ENCODE data around the gene DNAJC5G.

DNA sequence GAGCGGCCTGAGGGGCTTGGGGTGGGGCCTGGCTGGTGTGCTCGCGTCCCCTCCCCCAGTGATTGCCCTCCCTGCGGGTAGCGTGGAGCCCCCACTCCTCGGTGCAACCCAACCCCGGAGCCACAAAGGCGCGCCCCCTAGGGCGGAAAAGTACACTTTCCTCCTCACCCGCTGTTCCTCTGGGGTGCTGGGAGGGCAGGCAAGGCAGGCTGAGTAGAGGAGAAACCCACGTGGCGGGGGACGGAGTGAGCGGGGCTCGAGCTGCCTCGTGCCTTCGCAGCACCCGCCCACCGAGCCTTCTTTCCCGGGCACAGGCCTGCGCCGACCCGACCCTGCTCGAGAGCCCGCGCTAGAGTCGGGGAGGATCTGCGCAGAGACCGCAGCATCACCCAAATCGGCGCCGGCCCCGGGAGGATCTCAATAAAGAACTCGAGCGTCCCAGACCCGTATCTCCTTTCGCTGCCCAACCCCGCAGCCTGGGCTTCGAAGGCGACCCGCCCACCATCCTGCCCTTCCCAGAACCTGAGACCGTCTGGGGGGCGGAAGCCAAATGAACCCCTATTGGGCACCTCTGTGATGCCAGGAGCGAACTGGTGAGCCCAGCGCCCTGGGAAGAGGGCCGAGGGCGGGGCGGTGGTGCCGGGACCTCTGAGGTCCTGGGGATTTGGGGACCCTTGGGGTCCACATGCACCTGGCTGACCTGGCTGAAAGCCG, 31.5 kb downstream of the DNAJC5G start:
- TF ChIP-seq POLR2A (IDR thresholded peaks at IDR 0.05; ENCODE audit: low read depth, low read length), result no peak
- TF ChIP-seq POU2F2 (IDR thresholded peaks at IDR 0.05; ENCODE audit: low read depth, low read length), result no peak

Measured in GM12891 (cell line).